NCI-H2171 (cell line): Measurements from ENCODE around the gene LSM5.
"Not testable (repeated sequence)": the region's sequence is repeated elsewhere in the genome, so short reads cannot be mapped to it uniquely, and the experiment has no call there.

ENCODE experiments used
- DNase-seq: peaks from one replicate; lab custom pipeline; 2025; lab: John Stamatoyannopoulos, UW

The LSM5 gene

DNA sequence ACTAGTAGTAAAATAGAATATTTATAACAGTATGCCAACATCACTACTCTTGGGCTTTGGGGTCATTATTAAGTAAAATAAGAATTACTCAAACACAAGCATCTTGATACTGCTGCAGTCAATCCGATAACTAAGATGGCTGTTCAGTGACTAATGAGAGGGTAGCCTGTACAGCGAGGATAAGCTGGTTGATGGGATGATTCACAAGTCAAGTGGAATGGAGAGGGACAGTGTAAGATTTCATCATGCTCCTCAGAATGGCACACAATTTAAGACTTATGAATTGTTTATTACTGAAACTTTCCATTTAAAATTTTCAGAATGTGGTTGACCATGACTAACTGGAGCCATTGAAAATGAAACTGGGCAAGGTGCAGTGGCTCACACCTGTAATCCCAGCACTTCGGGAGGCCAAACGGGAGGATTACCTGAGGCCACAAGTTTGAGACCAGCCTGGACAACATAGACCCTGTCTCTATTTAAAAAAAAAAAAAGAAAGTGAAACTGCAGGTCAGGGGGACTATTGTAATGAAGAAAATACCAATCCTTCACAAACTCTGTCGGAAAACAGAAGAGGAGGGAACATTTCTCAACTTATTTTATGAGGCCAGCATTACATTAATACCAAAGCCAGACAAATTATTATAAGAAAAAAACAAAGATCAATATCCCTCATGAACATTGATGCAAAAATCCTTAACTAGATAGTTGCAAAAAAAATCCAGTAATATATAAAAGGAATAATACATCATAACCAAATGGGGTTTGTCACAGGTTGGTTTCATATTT lies 16.3 kb upstream of the LSM5 start:
- DNase-seq: no peak

DNA sequence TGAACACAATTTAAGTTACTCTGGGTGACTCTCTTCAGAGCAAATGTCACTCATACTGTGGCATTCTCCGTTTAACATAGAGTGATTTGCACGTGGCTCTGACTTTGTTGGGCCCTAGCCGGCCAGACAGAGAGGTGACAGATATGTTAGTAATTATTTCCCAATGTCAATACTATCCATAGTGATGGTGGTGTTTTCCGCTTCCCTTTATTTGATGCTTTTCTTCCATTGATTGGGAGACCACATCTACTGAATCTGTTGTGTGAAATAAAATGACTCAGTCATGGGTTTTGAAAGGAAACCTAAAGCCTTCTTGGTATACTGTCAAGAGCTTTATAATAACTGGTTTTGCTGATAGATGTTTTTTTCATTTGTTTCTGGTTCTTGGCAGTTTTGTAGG lies 12.5 kb upstream of the LSM5 start:
- no peak for DNase-seq

DNA sequence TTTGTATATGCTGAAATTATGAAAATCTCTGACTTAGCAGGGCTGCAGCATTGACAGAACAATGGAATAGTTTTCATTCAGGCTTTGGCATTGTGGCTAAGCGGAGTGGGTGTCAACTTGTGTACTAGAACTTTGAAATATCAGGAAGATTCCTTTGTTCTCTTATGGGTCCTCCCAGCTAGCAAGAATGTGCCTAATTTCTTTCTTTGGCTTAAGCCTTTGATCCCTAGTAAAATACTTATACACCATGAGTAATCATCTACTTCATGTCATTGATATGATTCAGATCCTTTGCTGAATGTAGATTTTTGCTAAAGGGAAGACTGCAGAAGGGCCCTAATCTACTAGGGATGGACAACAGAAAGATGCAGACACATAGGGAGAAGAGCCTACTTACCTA lies 11.3 kb upstream of the LSM5 start:
- DNase-seq: no peak

DNA sequence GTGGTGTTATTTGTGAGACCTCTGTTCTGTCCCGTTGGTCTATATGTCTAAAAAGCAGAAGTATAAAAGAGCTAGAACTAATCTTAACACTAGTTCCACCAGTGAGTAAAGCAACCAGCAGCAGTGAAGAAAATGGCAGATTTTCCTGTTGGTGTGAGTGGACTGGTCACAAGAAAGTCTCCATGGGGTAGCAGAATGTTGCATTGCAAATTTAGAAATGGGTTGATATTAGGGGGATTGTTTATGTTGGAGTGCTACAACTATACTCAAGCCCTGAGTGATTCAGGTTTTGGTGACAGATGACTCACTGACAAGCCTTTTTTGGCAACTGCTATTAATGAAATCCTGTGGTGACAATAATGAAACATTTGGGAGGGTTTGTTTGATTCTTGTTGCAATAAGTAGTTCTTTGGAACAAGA lies 10.8 kb upstream of the LSM5 start:
- DNase-seq: no peak

DNA sequence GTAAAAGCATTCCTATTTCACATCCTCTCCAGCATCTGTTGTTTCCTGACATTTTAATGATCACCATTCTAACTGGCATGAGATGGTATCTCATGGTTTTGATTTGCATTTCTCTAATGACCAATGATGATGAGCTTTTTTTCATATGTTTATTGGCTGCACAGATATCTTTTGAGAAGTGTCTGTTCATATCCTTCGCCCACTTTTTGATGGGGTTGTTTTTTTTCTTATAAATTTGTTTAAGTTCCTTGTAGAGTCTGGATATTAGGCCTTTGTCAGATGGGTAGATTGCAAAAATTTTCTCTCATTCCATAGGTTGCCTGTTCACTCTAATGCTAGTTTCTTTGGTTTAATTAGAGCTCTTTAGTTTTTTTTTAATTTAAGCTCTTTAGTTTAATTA lies 10.0 kb upstream of the LSM5 start:
- not testable (repeated sequence) for DNase-seq

DNA sequence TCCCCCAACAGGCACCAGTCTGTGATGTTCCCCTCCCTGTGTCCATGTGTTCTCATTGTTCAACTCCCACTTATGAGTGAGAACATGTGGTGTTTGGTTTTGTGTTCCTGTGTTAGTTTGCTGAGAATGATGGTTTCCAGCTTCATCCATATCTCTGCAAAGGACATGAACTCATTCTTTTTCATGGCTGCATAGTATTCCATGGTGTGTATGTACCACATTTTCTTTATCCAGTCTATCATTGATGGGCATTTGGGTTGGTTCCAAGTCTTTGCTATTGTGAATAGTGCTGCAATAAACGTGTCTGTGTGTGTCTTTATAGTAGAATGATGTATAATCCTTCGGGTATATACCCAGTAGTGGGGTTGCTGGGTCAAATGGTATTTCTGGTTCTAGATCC lies 9.6 kb upstream of the LSM5 start:
- not testable (repeated sequence) for DNase-seq

DNA sequence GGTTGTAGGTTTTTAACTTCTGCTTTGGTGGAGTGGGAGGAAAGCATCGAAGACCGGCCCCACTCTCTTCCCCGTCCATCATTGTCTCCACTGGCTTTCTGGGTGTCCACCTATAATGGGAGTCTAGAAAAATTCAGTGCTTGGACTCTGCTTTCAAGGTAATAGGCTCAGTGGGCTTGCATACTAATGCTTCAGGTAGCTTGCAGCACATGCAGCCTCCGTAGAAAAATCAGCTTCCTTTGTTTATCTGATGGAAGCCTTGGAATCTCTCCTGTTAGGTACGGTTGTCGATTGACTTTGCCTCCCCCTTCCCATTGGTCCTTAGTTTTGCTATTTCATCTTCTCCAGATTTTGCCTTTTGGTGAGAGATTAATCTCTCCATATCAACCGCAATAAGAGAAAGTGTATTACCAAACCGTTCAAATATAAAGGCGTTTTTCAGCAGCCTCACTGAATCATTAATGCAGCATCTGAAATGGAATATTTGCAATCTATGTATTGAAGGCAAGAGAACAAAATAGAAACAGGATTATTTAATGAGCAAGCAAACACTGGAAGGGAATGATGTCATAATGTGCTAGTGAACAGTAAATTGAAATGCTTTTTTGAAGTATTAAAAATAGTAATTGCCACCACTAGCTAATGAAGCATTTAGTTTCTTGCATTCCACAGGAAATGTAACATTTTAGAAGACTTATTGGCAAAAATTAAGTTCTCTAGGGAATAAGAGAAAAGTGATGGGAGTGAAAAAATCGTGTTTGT lies 6.1 kb upstream of the LSM5 start:
- DNase-seq: peak; percentile 28

DNA sequence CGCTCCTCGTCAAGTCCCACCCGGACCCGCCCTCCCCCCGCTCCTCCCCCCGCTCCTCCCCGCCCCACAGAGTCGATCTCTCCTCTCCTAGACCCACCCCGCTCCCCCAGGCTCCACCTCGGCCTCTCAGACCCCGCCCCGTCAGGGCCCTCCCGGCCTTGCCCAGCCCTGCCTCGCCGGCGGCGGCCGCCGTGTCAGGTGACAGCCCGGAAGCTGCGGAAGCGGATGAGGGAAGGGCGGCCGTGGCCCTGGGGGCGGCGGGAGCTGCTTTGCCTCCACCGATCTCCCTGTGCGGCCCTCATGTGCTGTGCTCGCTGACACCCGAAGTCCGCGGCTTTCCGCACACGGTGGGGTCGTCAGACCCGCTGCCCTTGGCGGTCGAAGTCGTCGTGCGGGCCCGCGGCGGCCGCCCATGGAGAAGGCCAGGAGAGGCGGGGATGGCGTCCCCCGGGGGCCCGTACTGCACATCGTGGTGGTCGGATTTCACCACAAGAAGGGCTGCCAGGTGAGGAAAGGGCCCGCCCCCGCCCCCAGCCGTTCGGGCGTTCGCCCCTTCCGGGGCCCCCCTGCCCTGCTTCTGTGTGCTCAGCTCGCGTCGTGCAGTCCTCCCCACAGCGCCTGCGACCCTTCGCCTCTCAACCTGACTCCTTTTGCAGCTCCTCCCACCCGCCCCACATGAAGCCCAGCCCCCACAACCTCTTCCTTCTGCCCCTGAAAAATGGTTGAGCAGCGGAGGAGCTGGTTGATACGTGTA lies 5.3 kb upstream of the LSM5 start, which contains the start of gene AVL9:
TSS of gene AVL9 (plus strand) at position 192 of the 754 bp plus-strand sequence. CDS start at position 413, 221 bp downstream.
- peak; percentile 96 for DNase-seq

DNA sequence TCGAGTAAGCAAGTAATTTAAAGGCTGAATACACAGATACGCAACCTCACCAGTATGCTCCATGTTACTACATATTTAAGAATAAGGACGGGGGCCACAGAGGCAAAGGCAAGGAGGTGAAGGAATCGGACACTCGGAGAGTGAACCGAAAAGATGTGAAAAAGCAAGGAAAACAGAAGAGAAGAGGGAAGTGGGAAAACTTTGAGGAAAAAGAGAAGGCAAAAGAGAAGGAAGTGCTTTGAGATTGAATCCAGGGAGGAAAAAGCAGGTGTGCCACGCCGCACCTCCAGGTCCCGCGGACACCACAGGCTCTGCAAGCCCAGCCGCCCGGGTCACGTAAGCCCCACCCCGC lies 4.7 kb upstream of the LSM5 start:
- no peak for DNase-seq

DNA sequence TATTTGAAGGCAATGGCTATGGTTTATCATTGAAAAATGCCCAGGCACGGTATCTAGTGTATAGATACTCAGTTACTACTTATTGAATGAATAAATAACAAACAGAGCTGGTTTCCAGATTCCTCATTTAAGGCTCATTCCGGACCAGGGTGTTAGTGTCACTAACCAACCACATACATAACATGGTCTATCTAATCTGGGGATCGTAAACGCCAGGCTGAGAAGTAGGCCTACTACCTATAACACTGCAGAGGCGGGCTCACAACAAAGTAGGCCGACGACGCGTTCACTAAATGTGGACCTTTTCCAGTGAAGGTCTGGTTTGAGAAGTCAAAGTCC lies 423 bp downstream of the LSM5 start:
- no peak for DNase-seq

DNA sequence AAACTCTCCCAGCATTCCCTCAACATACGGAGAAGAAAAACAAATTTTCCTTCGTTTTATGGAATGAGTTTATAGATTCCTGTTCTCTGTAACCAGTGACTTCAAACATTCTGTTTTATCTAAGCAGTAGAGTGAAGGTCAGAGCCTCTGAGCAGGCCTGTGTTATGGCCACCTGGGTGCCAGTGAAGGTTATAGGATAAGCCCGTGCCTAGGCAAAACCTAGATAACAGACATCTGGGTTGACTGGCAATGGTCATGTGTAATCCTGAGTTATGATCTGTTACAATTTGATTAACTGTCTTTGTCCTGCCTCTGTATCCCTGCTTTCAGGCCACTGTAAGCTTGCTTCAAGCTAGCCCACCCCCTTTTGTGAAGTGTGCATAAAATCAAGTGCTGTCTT lies 8.3 kb downstream of the LSM5 start:
- DNase-seq: no peak

DNA sequence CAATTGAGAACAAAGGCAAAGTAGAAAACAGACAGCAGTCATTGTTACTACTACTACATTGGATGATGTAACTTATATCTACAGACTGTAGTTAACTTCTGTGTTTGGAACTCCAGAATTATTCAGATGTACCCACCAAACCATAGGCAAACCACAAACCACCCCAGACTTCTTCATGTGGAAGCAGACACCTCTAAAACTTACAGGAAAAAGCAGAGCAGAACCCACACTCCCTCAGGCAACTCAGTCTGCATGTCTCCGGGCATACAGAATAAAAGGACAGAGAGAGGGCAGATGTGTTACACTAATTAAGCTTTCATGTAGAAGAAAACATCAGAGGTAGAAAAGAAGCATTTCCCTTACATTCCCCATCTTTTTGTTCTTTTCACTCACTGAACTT lies 9.0 kb downstream of the LSM5 start:
- no peak for DNase-seq

DNA sequence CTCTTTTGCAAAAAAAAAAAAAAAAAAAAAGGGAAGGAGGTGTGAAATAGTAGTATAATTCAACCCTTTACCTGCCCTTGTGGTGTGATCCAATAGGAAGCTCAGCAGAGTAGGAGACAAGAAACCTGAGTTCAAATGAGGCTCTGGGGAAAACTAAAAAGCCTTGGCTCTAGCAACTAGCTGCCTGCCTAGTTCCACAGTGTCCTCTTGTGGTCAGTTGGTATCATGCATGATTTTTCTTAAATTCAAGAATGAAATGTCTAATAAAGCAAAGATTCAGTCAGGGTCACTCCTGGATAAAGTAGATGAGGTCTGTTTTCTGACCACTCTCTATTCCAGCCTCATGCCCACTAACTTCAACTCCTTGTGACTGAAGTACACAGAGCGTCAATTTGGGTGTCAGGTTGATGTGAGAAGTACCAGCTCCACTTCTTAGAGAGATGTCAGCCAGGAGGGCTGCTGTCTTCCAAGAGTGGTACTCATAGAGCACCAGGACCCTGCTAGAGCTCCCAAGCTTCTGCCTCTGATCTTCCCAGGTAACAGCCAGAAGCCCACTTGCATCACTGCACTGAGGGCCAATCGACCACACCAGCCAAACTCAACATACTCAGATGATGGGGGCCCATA lies 10.5 kb downstream of the LSM5 start:
- DNase-seq: peak; percentile 75

DNA sequence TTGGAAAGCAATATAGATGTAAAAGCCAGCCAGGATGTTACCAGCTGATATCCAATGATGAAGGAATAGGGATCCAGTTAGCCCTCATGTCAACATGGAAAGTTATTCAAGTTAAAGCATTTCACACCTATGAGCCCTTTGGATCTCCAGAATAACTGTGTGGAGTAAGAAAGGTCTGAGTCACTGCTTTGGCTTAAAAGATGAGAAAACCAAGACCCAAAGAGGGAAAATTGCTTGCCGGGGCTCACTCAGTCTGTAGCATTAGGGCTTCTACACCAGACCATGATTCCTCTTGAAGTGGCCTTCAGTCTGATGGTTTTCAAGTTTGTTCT lies 12.6 kb downstream of the LSM5 start:
- no peak for DNase-seq

DNA sequence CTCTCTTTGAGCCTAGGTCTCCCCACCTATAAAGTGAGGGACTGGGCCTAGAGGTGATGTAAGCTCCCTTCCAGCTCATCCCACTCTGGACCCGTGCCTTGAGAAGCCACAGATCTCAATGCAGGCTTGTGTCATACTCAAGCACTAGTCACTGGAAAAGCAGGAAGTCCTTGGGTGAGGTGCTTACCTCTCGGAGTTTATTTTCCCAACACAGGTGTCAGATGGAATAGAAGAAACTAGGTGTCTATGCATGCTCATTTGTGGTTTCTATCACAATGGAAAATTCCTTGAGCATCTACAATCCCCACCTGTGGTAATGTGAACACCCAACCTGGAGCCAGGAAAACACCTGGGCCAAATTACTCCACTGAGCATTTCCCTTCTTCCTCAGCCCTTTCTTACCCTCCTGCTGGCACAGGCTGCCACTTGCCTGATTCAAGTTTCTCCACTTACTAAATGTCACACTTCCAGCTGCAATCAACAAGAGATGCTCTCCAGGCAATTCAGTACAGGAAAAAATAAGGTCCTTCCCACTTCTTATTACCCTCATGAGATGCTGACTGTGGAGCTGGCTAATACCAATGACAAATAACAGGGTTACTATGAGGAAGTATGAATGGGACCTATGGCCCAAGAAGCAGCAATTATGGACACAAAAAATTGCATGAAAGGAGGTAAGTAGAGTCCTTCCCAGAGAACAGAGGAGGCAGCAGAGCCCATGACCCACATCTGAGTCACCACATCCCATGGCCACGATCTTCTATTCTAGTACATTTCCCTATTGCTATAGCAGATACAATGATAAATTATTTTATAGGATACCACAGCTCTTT lies 13.1 kb downstream of the LSM5 start:
- peak; percentile 2 for DNase-seq

DNA sequence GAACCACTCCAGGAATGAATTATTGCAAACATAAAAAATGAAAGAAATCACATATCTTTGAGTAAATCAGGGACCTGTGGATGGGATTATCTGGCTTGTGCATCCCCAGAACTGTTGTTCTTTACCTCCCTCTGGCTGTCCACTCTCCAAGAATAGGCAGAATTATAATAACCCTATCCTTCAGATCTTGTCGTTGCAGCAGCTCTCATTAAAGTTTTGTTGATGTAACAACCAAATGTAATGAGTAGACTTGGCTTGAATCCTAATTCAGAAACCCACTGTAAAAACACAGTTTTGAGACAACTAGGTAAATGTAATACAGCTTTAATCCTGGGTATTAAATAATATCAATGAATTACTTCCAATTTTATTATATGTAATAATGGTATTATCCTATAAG lies 16.2 kb downstream of the LSM5 start:
- DNase-seq: no peak

DNA sequence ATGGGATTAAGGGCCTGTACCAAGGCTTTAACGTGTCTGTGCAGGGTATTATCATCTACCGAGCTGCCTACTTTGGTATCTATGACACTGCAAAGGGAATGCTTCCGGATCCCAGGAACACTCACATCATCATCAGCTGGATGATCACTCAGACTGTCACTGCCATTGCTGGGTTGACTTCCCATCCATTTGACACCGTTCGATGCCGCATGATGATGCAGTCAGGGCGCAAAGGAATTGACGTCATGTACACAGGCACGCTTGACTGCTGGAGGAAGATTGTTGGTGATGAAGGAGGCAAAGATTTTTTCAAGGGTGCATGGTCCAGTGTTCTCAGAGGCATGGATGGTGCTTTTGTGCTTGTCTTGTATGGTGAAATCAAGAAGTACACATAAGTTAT lies 18.2 kb downstream of the LSM5 start:
- no peak for DNase-seq

DNA sequence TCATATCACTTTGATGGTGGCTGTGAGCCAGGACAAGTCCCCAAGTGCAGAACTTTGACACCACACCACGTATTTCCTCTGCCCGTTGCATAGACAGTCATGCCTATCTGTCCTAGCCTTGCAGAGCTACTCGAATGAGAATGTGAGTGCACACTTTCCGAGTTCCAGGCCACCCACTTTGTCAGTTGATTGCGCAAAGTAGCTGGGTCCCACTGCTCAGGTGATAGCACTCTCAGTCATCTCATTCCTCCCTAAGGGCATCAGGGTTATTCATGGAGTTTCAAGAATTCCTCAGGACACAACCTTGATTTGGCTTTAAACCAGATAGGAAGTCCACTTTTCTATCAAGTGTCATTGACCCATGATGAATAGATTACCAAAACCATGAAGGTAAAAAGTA lies 19.3 kb downstream of the LSM5 start:
- no peak for DNase-seq

DNA sequence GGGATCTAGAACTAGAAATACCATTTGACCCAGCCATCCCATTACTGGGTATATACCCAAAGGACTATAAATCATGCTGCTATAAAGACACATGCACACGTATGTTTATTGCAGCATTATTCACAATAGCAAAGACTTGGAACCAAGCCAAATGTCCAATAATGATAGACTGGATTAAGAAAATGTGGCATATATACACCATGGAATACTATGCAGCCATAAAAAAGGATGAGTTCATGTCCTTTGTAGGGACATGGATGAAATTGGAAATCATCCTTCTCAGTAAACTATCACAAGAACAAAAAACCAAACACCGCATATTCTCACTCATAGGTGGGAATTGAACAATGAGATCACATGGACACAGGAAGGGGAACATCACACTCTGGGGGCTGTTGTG lies 20.2 kb downstream of the LSM5 start:
- not testable (repeated sequence) for DNase-seq

DNA sequence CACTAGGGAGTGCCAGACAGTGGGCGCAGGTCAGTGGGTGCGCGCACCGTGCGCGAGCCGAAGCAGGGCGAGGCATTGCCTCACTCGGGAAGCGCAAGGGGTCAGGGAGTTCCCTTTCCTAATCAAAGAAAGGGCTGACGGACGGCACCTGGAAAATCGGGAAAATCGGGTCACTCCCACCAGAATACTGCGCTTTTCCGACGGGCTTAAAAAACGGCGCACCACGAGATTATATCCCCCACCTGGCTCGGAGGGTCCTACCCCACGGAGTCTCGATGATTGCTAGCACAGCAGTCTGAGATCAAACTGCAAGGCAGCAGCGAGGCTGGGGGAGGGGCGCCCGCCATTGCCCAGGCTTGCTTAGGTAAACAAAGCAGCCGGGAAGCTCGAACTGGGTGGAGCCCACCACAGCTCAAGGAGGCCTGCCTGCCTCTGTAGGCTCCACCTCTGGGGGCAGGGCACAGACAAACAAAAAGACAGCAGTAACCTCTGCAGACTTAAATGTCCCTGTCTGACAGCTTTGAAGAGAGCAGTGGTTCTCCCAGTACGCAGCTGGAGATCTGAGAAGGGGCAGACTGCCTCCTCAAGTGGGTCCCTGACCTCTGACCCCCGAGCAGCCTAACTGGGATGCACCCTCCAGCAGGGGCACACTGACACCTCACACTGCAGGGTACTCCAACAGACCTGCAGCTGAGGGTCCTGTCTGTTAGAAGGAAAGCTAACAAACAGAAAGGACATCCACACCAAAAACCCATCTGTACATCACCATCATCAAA lies 25.4 kb downstream of the LSM5 start:
- DNase-seq: not testable (repeated sequence)

DNA sequence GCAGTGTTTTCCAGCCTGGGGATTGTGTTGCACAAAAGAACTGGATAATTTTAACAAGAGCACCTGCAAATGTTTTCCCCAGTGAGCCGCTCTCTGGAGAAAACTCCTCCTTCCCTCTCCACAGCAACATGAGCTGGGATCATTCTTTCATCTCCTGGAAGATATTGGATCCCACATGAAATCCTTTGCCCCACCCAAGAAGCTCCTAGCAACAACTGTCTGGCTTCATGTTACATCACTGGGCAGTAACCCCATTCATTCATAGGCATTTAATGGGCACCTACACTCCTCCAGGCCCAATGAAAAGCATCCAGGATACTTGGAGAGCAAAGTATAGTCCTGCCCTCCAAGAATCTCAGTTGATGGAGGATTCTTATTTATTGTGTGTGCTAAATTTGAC lies 27.2 kb downstream of the LSM5 start:
- peak; percentile 55 for DNase-seq
